ENCODE measurements around the gene LEKR1.

GRCh38 chr3:156938724-156939123, 112.6 kb downstream of the LEKR1 start:
- TF ChIP-seq CTCF (IDR thresholded peaks at IDR 0.05; ENCODE audit: poor library complexity, severe bottlenecking), result no peak
- TF ChIP-seq TAF1 (IDR thresholded peaks at IDR 0.05; ENCODE audit: low read depth), result no peak
- no peak for TF ChIP-seq POLR2AphosphoS5 (IDR thresholded peaks at IDR 0.05)
- TF ChIP-seq EP300 (conservative IDR thresholded peaks at IDR 0.05; ENCODE audit: poor library complexity, severe bottlenecking), result no peak
- no peak for TF ChIP-seq SMC3 (conservative IDR thresholded peaks at IDR 0.05; ENCODE audit: poor library complexity)
- no peak for TF ChIP-seq EZH2 (IDR thresholded peaks at IDR 0.05; ENCODE audit: borderline replicate concordance, insufficient read depth, low read length, poor library complexity, severe bottlenecking)
- no peak for TF ChIP-seq RAD21 (conservative IDR thresholded peaks at IDR 0.05)
- TF ChIP-seq REST (IDR thresholded peaks at IDR 0.05; ENCODE audit: borderline replicate concordance), result no peak

Data from neural cell (in vitro differentiated cells).